Liver (tissue), 3 donors: ENCODE data around the gene LRRC32.

Experiments used
- JUND ChIP-seq, 2 donors: IDR thresholded peaks; 2 replicates each; pipeline ENCODE4 v1.6.1; 2016; ENCODE audit warnings: antibody characterized with exemption in 2 of 2
- NR2F2 ChIP-seq: IDR thresholded peaks from 2 replicates; pipeline ENCODE4 v1.6.1; 2016; ENCODE audit warnings: antibody characterized with exemption
- RAD21 ChIP-seq, 2 donors: IDR thresholded peaks; 2 replicates each; pipeline ENCODE4 v1.6.1; 2016; ENCODE audit warnings: antibody characterized with exemption in 2 of 2, mild to moderate bottlenecking in 2 of 2
- RXRA ChIP-seq, 2 donors: IDR thresholded peaks; 2 replicates each; pipeline ENCODE4 v1.6.1; 2017 to 2018; ENCODE audit warnings: antibody characterized with exemption in 2 of 2, mild to moderate bottlenecking in 1 of 2
- YY1 ChIP-seq: IDR thresholded peaks from 2 replicates; pipeline ENCODE4 v1.6.1; 2016; ENCODE audit warnings: antibody characterized with exemption, mild to moderate bottlenecking
- TF ChIP-seq, protein P1 (sequence below): fragments of 150-350 bp; IDR thresholded peaks from 2 replicates; pipeline ENCODE4 v1.5.1; 2017; ENCODE audit warnings: improper control_type of control experiment, low read depth, low read length; ENCODE audit not compliant: missing input control
- TF ChIP-seq, protein P2 (sequence below): IDR thresholded peaks from 2 replicates; pipeline ENCODE4 v1.6.1; 2016; ENCODE audit warnings: antibody characterized with exemption, mild to moderate bottlenecking
- TF ChIP-seq, protein P3 (sequence below): IDR thresholded peaks from 2 replicates; pipeline ENCODE4 v1.6.1; 2016; ENCODE audit warnings: antibody characterized with exemption
- donor health status: healthy.
- donor health status: healthy.

DNA sequence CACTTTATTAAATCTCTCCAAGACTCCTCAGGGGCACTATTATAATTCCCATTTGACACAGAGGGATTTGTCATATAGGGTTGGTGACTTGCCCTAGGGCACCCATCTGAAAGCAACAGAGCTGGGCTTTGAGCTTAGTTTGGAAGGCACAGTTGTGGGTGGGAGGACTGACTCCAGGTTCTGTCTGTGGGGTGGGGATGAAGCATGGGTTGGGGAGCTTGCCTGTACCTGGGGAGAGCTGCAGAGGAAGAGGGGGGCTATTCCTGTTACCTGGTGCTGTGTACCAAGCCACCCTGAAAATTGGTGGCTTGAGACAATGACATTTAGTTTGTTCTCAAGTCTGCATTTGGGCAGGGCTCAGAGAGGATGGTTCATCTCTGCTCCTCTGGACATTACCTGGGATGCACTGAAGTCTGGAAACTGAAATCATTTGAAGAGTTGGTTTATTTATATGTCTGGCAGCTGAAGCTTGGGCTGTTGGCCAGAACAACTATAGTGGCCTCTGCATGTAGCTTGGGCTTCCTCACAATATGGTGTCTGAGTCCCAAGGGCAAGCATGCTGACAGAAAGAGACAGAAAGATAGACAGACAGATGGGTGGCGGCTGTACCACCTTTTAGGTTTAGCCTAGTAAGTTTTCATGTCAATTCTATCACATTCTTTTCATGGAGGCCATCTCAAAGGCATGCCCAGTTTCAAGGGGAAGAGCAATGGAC, 44.9 kb downstream of the LRRC32 start:
- TF ChIP-seq, protein P1, sequence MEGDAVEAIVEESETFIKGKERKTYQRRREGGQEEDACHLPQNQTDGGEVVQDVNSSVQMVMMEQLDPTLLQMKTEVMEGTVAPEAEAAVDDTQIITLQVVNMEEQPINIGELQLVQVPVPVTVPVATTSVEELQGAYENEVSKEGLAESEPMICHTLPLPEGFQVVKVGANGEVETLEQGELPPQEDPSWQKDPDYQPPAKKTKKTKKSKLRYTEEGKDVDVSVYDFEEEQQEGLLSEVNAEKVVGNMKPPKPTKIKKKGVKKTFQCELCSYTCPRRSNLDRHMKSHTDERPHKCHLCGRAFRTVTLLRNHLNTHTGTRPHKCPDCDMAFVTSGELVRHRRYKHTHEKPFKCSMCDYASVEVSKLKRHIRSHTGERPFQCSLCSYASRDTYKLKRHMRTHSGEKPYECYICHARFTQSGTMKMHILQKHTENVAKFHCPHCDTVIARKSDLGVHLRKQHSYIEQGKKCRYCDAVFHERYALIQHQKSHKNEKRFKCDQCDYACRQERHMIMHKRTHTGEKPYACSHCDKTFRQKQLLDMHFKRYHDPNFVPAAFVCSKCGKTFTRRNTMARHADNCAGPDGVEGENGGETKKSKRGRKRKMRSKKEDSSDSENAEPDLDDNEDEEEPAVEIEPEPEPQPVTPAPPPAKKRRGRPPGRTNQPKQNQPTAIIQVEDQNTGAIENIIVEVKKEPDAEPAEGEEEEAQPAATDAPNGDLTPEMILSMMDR: no peak
- TF ChIP-seq RAD21 (IDR thresholded peaks at IDR 0.05) (no peak), YY1 (no peak), JUND (IDR thresholded peaks at IDR 0.05) (no peak), NR2F2 (no peak), RXRA (IDR thresholded peaks at IDR 0.05) (no peak)
- TF ChIP-seq, protein P2, sequence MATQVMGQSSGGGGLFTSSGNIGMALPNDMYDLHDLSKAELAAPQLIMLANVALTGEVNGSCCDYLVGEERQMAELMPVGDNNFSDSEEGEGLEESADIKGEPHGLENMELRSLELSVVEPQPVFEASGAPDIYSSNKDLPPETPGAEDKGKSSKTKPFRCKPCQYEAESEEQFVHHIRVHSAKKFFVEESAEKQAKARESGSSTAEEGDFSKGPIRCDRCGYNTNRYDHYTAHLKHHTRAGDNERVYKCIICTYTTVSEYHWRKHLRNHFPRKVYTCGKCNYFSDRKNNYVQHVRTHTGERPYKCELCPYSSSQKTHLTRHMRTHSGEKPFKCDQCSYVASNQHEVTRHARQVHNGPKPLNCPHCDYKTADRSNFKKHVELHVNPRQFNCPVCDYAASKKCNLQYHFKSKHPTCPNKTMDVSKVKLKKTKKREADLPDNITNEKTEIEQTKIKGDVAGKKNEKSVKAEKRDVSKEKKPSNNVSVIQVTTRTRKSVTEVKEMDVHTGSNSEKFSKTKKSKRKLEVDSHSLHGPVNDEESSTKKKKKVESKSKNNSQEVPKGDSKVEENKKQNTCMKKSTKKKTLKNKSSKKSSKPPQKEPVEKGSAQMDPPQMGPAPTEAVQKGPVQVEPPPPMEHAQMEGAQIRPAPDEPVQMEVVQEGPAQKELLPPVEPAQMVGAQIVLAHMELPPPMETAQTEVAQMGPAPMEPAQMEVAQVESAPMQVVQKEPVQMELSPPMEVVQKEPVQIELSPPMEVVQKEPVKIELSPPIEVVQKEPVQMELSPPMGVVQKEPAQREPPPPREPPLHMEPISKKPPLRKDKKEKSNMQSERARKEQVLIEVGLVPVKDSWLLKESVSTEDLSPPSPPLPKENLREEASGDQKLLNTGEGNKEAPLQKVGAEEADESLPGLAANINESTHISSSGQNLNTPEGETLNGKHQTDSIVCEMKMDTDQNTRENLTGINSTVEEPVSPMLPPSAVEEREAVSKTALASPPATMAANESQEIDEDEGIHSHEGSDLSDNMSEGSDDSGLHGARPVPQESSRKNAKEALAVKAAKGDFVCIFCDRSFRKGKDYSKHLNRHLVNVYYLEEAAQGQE: no peak
- TF ChIP-seq, protein P3, sequence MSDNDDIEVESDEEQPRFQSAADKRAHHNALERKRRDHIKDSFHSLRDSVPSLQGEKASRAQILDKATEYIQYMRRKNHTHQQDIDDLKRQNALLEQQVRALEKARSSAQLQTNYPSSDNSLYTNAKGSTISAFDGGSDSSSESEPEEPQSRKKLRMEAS: no peak
